PFSK-1 (cell line): Measurements from ENCODE around the gene GNG12.

ENCODE experiments used
- FOXP2 ChIP-seq: optimal IDR thresholded peaks from 2 replicates; pipeline ENCODE3; 2011; ENCODE audit warnings: borderline replicate concordance, control low read depth, inconsistent platforms; ENCODE audit not compliant: insufficient read depth; ENCODE audit errors: extremely low read length, extremely low read depth
- POLR2AphosphoS5 ChIP-seq: IDR thresholded peaks from 2 replicates; pipeline ENCODE4 v1.6.1; 2012; ENCODE audit warnings: low read depth, mild to moderate bottlenecking, control low read depth, low read length, moderate library complexity
- REST ChIP-seq, 2 experiments: IDR thresholded peaks; 2 replicates each; pipeline versions ENCODE4 v1.6.1 to v1.8.0; 2011 to 2012; ENCODE audit warnings: low read depth in 2 of 2, low read length in 2 of 2, control low read depth in 1 of 2, inconsistent platforms in 1 of 2, mild to moderate bottlenecking in 1 of 2, moderate library complexity in 1 of 2; ENCODE audit not compliant: insufficient read depth in 1 of 2
- SIN3A ChIP-seq: IDR thresholded peaks from 2 replicates; pipeline ENCODE4 v1.6.1; 2012; ENCODE audit warnings: mild to moderate bottlenecking, low read length, moderate library complexity, borderline replicate concordance; ENCODE audit not compliant: insufficient read depth
- TAF1 ChIP-seq: IDR thresholded peaks from 2 replicates; pipeline ENCODE4 v1.6.1; 2012; ENCODE audit warnings: low read length, control low read depth, borderline replicate concordance; ENCODE audit not compliant: insufficient read depth

Gene GNG12

GRCh38 chr1:67851800-67852199 is 18.5 kb upstream of the GNG12 start:
- no peak for TF ChIP-seq FOXP2
- TF ChIP-seq TAF1: no peak
- TF ChIP-seq REST (IDR thresholded peaks at IDR 0.05; ENCODE audit: insufficient read depth in 1 of 2, low read depth in 2 of 2, low read length in 2 of 2): no peak
- TF ChIP-seq POLR2AphosphoS5: no peak
- TF ChIP-seq SIN3A: no peak

- TF ChIP-seq SIN3A: no peak
- no peak for TF ChIP-seq REST (IDR thresholded peaks at IDR 0.05; ENCODE audit: insufficient read depth in 1 of 2, low read depth in 2 of 2, low read length in 2 of 2)
- no peak for TF ChIP-seq TAF1
- TF ChIP-seq FOXP2: no peak
- no peak for TF ChIP-seq POLR2AphosphoS5
Measured at GRCh38 chr1:67850611-67851075, 17.4 kb upstream of the GNG12 start.

GRCh38 chr1:67850151-67850551 is 16.9 kb upstream of the GNG12 start:
- TF ChIP-seq TAF1: no peak
- no peak for TF ChIP-seq REST (IDR thresholded peaks at IDR 0.05; ENCODE audit: insufficient read depth in 1 of 2, low read depth in 2 of 2, low read length in 2 of 2)
- TF ChIP-seq POLR2AphosphoS5: no peak
- no peak for TF ChIP-seq FOXP2
- TF ChIP-seq SIN3A: no peak

- no peak for TF ChIP-seq REST (IDR thresholded peaks at IDR 0.05; ENCODE audit: insufficient read depth in 1 of 2, low read depth in 2 of 2, low read length in 2 of 2)
- TF ChIP-seq SIN3A: no peak
- no peak for TF ChIP-seq TAF1
- TF ChIP-seq FOXP2: no peak
- no peak for TF ChIP-seq POLR2AphosphoS5
Measured at GRCh38 chr1:67847466-67847865, 14.2 kb upstream of the GNG12 start.

- TF ChIP-seq REST (IDR thresholded peaks at IDR 0.05; ENCODE audit: insufficient read depth in 1 of 2, low read depth in 2 of 2, low read length in 2 of 2) (no peak), FOXP2 (no peak), POLR2AphosphoS5 (no peak), SIN3A (no peak), TAF1 (no peak)
Measured at GRCh38 chr1:67846538-67846937, 13.3 kb upstream of the GNG12 start.
